ENCODE results near the gene SPRR2G.

DNA sequence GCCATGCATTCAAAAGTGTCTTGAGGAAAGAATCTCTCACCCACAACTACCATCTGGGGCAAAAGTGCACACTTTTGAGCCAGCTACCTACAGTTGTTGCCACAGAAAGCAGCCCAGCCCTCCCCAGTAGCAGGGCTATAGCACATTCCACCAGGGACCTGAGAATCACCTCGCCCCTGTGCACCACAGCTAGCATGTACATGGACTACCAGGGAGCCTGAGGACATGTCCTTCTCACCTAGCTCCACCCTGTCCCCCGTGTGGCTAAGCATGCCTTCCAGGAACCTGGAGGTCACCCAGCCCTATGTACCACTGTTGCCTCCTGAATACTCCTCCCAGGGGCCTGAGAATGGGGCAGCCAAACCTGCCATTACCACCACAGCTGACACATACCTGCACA is 16.9 kb downstream of the SPRR2G start:
- TF ChIP-seq, protein P1, sequence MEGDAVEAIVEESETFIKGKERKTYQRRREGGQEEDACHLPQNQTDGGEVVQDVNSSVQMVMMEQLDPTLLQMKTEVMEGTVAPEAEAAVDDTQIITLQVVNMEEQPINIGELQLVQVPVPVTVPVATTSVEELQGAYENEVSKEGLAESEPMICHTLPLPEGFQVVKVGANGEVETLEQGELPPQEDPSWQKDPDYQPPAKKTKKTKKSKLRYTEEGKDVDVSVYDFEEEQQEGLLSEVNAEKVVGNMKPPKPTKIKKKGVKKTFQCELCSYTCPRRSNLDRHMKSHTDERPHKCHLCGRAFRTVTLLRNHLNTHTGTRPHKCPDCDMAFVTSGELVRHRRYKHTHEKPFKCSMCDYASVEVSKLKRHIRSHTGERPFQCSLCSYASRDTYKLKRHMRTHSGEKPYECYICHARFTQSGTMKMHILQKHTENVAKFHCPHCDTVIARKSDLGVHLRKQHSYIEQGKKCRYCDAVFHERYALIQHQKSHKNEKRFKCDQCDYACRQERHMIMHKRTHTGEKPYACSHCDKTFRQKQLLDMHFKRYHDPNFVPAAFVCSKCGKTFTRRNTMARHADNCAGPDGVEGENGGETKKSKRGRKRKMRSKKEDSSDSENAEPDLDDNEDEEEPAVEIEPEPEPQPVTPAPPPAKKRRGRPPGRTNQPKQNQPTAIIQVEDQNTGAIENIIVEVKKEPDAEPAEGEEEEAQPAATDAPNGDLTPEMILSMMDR (IDR thresholded peaks at IDR 0.05): no peak
- TF ChIP-seq EP300 (IDR thresholded peaks at IDR 0.05) (no peak), POLR2A (IDR thresholded peaks at IDR 0.05) (no peak), POLR2AphosphoS5 (IDR thresholded peaks at IDR 0.05) (no peak)

Data from upper lobe of left lung (tissue), 4 donors.